Panc1 (cell line): ENCODE results near the gene MYRIP. TPM values are rescaled to one million over a fixed set of nuclear protein-coding genes. Genes with fewer than 3 reads are reported as not detected.

Experiments
- ATAC-seq: fragments of 200-7000 bp; cut with Tn5 transposase; 2 replicates; pipeline ENCODE4 v1.9.1; 2020; ENCODE audit warnings: mild to moderate bottlenecking, moderate library complexity
- BruUV-seq: library from RNA; stranded (reverse); fragments of 400-500 nt; replicated peaks from 2 replicates; lab custom pipeline; 2021; lab: Mats Ljungman, UMichigan
- CTCF ChIA-PET: fragments of 300-600 bp; sonication (Branson Sonifier 250); formaldehyde crosslinking; loops from one replicate; lab custom pipeline; 2022; ENCODE audit warnings: antibody characterized with exemption; lab: Charles Lee
- POLR2A ChIA-PET: fragments of 300-600 bp; sonication (Branson Sonifier 250); formaldehyde crosslinking; loops from one replicate; lab custom pipeline; 2022; ENCODE audit warnings: antibody characterized with exemption; lab: Charles Lee
- DNase-seq: peaks from one replicate; pipeline ENCODE4 v3.0.0-alpha.2; 2010; ENCODE audit warnings: low read depth, low spot score
- H3K27ac ChIP-seq: 2 replicates; pipeline ENCODE4 v1.5.1; 2011; ENCODE audit warnings: mild to moderate bottlenecking, low read length, inconsistent platforms
- H3K27me3 ChIP-seq: fragments of 200-500 bp; sonication (Bioruptor generic); 2 replicates; pipeline ENCODE4 v1.6.0; 2014; ENCODE audit warnings: low read length, inconsistent platforms; ENCODE audit not compliant: control insufficient read depth, insufficient read depth
- H3K36me3 ChIP-seq: fragments of 200-500 bp; sonication (Bioruptor generic); 2 replicates; pipeline ENCODE4 v1.5.1; 2014; ENCODE audit warnings: inconsistent platforms, mild to moderate bottlenecking, low read length, moderate library complexity; ENCODE audit not compliant: control insufficient read depth, insufficient read depth
- H3K4me1 ChIP-seq: 2 replicates; pipeline ENCODE4 v1.5.1; 2011; ENCODE audit warnings: inconsistent platforms, mild to moderate bottlenecking, low read length, moderate library complexity; ENCODE audit not compliant: control insufficient read depth, insufficient read depth
- H3K4me3 ChIP-seq, 2 experiments: 2 replicates each; pipeline ENCODE4 v1.5.1; 2011 to 2012; ENCODE audit warnings: low read depth in 2 of 2, low read length in 2 of 2, mild to moderate bottlenecking in 2 of 2, inconsistent platforms in 1 of 2, moderate library complexity in 1 of 2
- H3K9me3 ChIP-seq: fragments of 200-500 bp; sonication (Bioruptor generic); 2 replicates; pipeline ENCODE4 v1.5.1; 2014; ENCODE audit warnings: low read depth, mild to moderate bottlenecking, inconsistent platforms, low read length, moderate library complexity; ENCODE audit not compliant: control insufficient read depth, insufficient read depth
- CTCF ChIP-seq: fragments of 450-650 bp; IDR thresholded peaks from 2 replicates; pipeline ENCODE4 v1.5.1; 2017; ENCODE audit warnings: mild to moderate bottlenecking
- POLR2AphosphoS5 ChIP-seq: IDR thresholded peaks from 2 replicates; pipeline ENCODE4 v1.6.1; 2012; ENCODE audit warnings: mild to moderate bottlenecking, low read depth, low read length, moderate library complexity
- REST ChIP-seq, 2 experiments: IDR thresholded peaks; 2 replicates each; pipeline ENCODE4 v1.6.1; 2011 to 2012; ENCODE audit warnings: low read depth in 2 of 2, control low read depth in 1 of 2, low read length in 1 of 2, mild to moderate bottlenecking in 1 of 2, moderate library complexity in 1 of 2; ENCODE audit not compliant: insufficient read depth in 1 of 2
- SIN3A ChIP-seq: IDR thresholded peaks from 2 replicates; pipeline ENCODE4 v1.6.1; 2012; ENCODE audit warnings: low read depth, mild to moderate bottlenecking, low read length, moderate library complexity, borderline replicate concordance; ENCODE audit not compliant: insufficient read depth
- TCF7L2 ChIP-seq: IDR thresholded peaks from 2 replicates; pipeline ENCODE4 v1.6.1; 2011; ENCODE audit warnings: mild to moderate bottlenecking, low read depth, low read length, inconsistent platforms
- in situ Hi-C: cut with HindIII; loops from 2 replicates; pipeline ENCODE4 v1.10.0; 2016; ENCODE audit warnings: low sequenced_read_pairs, low pct_unique_long_range_greater_than_20kb
- intact Hi-C: fragments of 100-400 bp; cut with micrococcal nuclease; formaldehyde crosslinking; loops from one replicate; pipeline ENCODE4 v1.10.0; 2022; ENCODE audit not compliant: unreplicated experiment
- total RNA-seq: library from RNA; stranded (reverse); gene quantifications from one replicate; pipeline ENCODE4 v1.2.1, GENCODE V29; 2021; ENCODE audit not compliant: unreplicated experiment

Gene MYRIP
- total RNA-seq, 1 experiment from 2014 or later = 0.59 TPM

GRCh38 chr3:39879581-39879980 lies 70.2 kb downstream of the MYRIP start:
- ATAC-seq (no peak), DNase-seq (no peak)
- ChIA-PET CTCF (no interaction called here), POLR2A (no interaction called here)
- intact Hi-C loops (no loop called here), in situ Hi-C loops (no loop called here)
- TF ChIP-seq CTCF = no peak
- TF ChIP-seq TCF7L2 = no peak
- TF ChIP-seq REST (IDR thresholded peaks at IDR 0.05; ENCODE audit: insufficient read depth in 1 of 2, low read depth in 2 of 2, low read length in 1 of 2) = no peak
- no peak for TF ChIP-seq POLR2AphosphoS5
- TF ChIP-seq SIN3A = no peak
- no peaks in the 10 kb centered on the region for H3K36me3 ChIP-seq
- BruUV-seq = no TSS peak
- no peak overlapping the region for H3K4me3 ChIP-seq
- H3K27ac ChIP-seq = no peak overlapping the region
- H3K9me3 ChIP-seq = no peaks in the 10 kb centered on the region
- no peaks in the 10 kb centered on the region for H3K4me1 ChIP-seq
- no peaks in the 10 kb centered on the region for H3K27me3 ChIP-seq

- TF ChIP-seq SIN3A = no peak
- no peak for TF ChIP-seq TCF7L2
- no peak for TF ChIP-seq REST (IDR thresholded peaks at IDR 0.05; ENCODE audit: insufficient read depth in 1 of 2, low read depth in 2 of 2, low read length in 1 of 2)
- TF ChIP-seq POLR2AphosphoS5 = no peak
- TF ChIP-seq CTCF = no peak
- Histone ChIP-seq H3K27me3 (no peaks in the 10 kb centered on the region), H3K4me3 (no peak overlapping the region), H3K4me1 (no peaks in the 10 kb centered on the region), H3K27ac (no peak overlapping the region), H3K36me3 (no peaks in the 10 kb centered on the region), H3K9me3 (no peaks in the 10 kb centered on the region)
- intact Hi-C loops (no loop called here), in situ Hi-C loops (no loop called here)
- CTCF ChIA-PET = no interaction called here
- ATAC-seq (no peak), DNase-seq (no peak)
- BruUV-seq = no TSS peak
- POLR2A ChIA-PET = no interaction called here
These were observed 72.7 kb downstream of the MYRIP start for GRCh38 chr3:39882111-39882510.
